Nephron (organoid): ENCODE data around the gene TUBA8.

Source experiments
- H3K27ac Mint-ChIP-seq, 3 experiments: 2 replicates each; pipeline ENCODE4 v1.8.0; 2020; ENCODE audit warnings: mixed read lengths in 3 of 3, mild to moderate bottlenecking in 2 of 3, moderate library complexity in 1 of 3
- H3K27me3 Mint-ChIP-seq: 2 replicates; pipeline ENCODE4 v1.8.0; 2021; ENCODE audit warnings: low read depth, mild to moderate bottlenecking, moderate library complexity, mixed read lengths
- H3K36me3 Mint-ChIP-seq: 2 replicates; pipeline ENCODE4 v1.8.0; 2020; ENCODE audit warnings: low read depth, mixed read lengths
- H3K4me1 Mint-ChIP-seq: 2 replicates; pipeline ENCODE4 v1.8.0; 2020; ENCODE audit warnings: mixed read lengths
- H3K4me3 Mint-ChIP-seq, 3 experiments: 2 replicates each; pipeline ENCODE4 v1.8.0; 2020; ENCODE audit warnings: mild to moderate bottlenecking in 3 of 3, mixed read lengths in 3 of 3, moderate library complexity in 2 of 3
- H3K9me3 Mint-ChIP-seq: 2 replicates; pipeline ENCODE4 v1.8.0; 2020; ENCODE audit warnings: mixed read lengths
- TF ChIP-seq, protein P1 (sequence below), 3 experiments: fragments of 200-600 bp; sonication (generic); IDR thresholded peaks; one replicate each; pipeline ENCODE4 v1.5.0; 2021; ENCODE audit warnings: antibody characterized with exemption in 3 of 3; ENCODE audit not compliant: unreplicated experiment in 3 of 3

Gene TUBA8

DNA sequence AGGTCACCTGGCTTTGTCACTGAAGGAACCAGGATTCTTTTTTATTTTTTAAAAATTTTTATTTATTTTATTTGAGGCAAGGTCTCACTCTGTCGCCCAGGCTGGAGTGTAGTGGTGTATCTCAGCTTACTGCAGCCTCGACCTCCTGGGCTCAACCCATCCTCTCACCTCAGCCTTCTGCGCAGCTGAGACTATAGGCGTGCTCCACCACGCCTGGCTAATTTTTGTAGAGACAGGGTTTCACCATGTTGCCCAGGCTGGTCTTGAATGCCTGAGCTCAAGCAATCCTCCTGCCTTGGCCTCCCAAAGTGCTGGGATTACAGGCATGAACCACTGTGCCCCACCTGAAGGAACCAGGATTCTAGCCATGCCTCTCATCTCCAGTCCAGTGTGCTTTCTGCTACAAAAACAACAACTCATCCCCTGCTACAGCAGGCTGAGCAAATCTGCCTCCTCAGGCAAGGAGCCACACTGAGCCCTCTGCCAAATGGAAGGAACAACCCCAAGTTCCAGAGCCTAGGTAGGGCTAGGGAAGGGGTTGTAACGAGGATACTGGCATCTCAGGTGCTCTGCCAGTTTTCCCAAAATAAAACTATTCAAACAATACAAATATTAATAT, 35.4 kb upstream of the TUBA8 start:
- Mint-ChIP-seq H3K36me3 (peaks cover 14% of the 10 kb centered on the region), H3K4me1 (peaks cover 25% of the 10 kb centered on the region), H3K27me3 (peaks cover 4% of the 10 kb centered on the region), H3K4me3 (no peak overlapping the region), H3K27ac (no peak overlapping the region), H3K9me3 (no peaks in the 10 kb centered on the region)
- TF ChIP-seq, protein P1, sequence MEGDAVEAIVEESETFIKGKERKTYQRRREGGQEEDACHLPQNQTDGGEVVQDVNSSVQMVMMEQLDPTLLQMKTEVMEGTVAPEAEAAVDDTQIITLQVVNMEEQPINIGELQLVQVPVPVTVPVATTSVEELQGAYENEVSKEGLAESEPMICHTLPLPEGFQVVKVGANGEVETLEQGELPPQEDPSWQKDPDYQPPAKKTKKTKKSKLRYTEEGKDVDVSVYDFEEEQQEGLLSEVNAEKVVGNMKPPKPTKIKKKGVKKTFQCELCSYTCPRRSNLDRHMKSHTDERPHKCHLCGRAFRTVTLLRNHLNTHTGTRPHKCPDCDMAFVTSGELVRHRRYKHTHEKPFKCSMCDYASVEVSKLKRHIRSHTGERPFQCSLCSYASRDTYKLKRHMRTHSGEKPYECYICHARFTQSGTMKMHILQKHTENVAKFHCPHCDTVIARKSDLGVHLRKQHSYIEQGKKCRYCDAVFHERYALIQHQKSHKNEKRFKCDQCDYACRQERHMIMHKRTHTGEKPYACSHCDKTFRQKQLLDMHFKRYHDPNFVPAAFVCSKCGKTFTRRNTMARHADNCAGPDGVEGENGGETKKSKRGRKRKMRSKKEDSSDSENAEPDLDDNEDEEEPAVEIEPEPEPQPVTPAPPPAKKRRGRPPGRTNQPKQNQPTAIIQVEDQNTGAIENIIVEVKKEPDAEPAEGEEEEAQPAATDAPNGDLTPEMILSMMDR (IDR thresholded peaks at IDR 0.05; ENCODE audit: unreplicated experiment in 3 of 3): no peak

DNA sequence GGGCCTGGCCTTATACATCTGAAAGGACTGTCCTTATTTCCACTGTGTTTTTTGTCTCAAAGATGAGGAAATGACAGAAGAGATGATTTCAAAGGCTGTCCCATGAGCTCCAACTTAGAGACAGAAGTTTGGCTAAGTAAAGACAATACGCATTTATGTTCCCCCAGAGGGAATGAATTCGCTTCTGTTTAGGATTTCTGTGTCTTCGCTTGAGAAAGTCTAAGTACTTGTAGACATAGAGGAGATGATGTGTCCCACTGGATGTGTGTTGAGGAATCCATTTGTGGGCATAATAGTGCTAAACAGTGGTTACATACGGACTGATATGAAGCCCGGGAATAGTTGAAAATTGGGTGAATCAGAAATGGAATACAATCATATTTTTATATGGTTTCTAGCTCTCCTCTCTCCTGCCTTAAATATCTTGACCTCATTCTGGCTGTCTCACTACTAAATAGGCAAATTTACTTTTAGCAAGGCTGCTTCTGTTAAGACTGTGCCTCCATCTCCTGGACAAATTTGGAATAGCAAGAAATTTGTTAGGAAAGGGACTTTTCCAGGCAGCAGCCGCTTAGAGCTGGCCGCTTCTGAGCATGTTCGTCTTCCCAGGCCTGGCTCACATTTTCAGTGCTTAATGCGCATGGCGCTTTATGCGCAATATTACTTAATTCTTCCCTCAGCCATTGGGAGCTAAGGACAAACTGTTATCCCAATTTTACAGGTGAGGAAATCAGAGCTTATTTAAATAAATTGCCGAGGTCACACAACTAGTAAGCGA, 34.7 kb upstream of the TUBA8 start:
- H3K9me3 Mint-ChIP-seq: no peaks in the 10 kb centered on the region
- peaks cover 19% of the 10 kb centered on the region for H3K36me3 Mint-ChIP-seq
- H3K4me3 Mint-ChIP-seq: peak overlapping the region; percentile 72 to 78 (median 76)
- peaks cover 25% of the 10 kb centered on the region for H3K4me1 Mint-ChIP-seq
- peaks cover 4% of the 10 kb centered on the region for H3K27me3 Mint-ChIP-seq
- H3K27ac Mint-ChIP-seq: peak overlapping the region in 1 of 3 experiments; percentile 40
- TF ChIP-seq, protein P1 (IDR thresholded peaks at IDR 0.05; ENCODE audit: unreplicated experiment in 3 of 3): peak; percentile 85 to 93 (median 87)

DNA sequence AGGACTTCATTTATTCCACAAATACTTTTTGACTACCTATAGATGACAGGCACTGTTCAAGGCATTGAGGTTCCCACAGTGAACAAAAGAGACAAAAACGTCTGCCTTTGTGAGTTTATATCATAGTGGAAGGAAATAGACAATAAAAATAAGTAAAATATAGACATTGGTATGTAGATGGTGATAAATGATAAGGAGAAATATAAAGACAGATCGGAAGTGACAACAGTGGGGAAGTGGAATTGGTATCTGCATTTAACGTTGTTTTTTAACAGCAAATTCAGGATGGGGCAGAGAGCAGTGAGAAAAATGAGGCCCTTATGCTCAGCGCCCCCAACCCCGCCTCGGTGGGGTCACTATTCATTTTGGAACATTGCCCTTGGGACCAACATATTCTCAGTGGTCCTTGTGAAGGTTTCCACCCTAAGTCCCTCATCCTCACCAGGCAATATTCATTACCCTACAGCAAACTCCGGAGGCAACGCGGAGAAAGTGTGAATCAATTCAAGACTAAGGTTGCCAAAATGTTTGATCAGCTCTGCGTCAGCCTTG, 33.4 kb upstream of the TUBA8 start:
- Mint-ChIP-seq H3K9me3 (no peaks in the 10 kb centered on the region), H3K27me3 (peaks cover 4% of the 10 kb centered on the region), H3K4me3 (peak overlapping the region; percentile 97 to 99 (median 97)), H3K27ac (peak overlapping the region; percentile 74 to 98 (median 94)), H3K4me1 (peaks cover 24% of the 10 kb centered on the region), H3K36me3 (peaks cover 32% of the 10 kb centered on the region)
- TF ChIP-seq, protein P1 (IDR thresholded peaks at IDR 0.05; ENCODE audit: unreplicated experiment in 3 of 3): no peak

- Mint-ChIP-seq H3K4me3 (peak within 1 kb of the TSS; percentile 97 to 99 (median 97)), H3K27me3 (no peaks in the 10 kb centered on the region), H3K4me1 (peaks cover 29% of the 10 kb centered on the region), H3K27ac (peak within 1 kb of the TSS; percentile 74 to 98 (median 94)), H3K9me3 (no peaks in the 10 kb centered on the region), H3K36me3 (peaks cover 38% of the 10 kb centered on the region)
- TF ChIP-seq, protein P1 (IDR thresholded peaks at IDR 0.05; ENCODE audit: unreplicated experiment in 3 of 3): no peak
These were observed 32.8 kb upstream of the TUBA8 start, which contains the start of gene PEX26 for GRCh38 chr22:18077639-18078328. Gene PEX26, plus strand, starts transcription at chr22:18077990. Its CDS starts 387 bp downstream, at chr22:18078377.

DNA sequence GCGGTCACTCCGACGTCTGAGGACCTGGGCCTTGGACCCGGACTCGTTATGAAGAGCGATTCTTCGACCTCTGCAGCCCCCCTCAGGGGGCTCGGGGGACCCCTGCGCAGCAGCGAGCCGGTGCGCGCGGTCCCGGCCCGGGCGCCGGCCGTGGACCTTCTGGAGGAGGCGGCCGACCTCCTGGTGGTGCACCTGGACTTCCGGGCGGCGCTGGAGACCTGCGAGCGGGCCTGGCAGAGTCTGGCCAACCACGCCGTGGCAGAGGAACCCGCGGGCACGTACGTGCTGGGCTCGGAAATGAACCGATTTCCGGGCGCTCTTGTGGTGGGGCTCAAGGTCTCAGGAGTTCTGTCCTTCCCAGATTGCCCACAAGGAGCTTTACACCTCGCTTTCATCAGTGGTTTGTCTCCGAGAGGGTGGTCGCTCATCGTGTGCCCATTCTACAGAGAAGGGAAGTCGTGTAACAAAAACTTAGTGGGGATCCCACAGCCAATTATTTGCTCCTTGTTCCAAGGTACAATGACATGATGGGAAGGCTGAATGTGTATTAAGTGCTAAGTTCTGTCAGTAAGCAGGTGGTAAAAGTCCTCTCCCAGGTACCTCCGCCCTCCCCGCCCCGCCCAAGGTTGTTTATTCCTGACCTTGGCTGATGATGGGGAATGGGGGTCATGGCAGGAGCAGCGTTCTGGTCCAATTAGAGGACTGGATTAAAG, 32.1 kb upstream of the TUBA8 start:
- Mint-ChIP-seq H3K9me3 (no peaks in the 10 kb centered on the region), H3K27ac (no peak overlapping the region), H3K36me3 (peaks cover 43% of the 10 kb centered on the region), H3K4me1 (peaks cover 31% of the 10 kb centered on the region), H3K27me3 (no peaks in the 10 kb centered on the region), H3K4me3 (peak overlapping the region; percentile 97 to 99 (median 97))
- TF ChIP-seq, protein P1 (IDR thresholded peaks at IDR 0.05; ENCODE audit: unreplicated experiment in 3 of 3): no peak
